ENCODE measurements around the gene MTG1.

- TF ChIP-seq POLR2A (IDR thresholded peaks at IDR 0.05; ENCODE audit: low read length): no peak
- TF ChIP-seq GATA1 (IDR thresholded peaks at IDR 0.05; ENCODE audit: low read depth, low read length): no peak
These were observed 21.8 kb downstream of the MTG1 start for GRCh38 chr10:133415752-133416151.

Data from erythroblast (primary cell).